ENCODE data around the gene OLFML2B. TPM values are rescaled to one million over a fixed set of nuclear protein-coding genes. Genes with fewer than 3 reads are reported as not detected.
"Not testable (repeated sequence)": the region's sequence is repeated elsewhere in the genome, so short reads cannot be mapped to it uniquely, and the experiment has no call there.

Gene OLFML2B
- total and polyA plus RNA-seq, 2 of the 4 experiments (the other 2 are of a cell fraction): 0.36 to 0.74 TPM

DNA sequence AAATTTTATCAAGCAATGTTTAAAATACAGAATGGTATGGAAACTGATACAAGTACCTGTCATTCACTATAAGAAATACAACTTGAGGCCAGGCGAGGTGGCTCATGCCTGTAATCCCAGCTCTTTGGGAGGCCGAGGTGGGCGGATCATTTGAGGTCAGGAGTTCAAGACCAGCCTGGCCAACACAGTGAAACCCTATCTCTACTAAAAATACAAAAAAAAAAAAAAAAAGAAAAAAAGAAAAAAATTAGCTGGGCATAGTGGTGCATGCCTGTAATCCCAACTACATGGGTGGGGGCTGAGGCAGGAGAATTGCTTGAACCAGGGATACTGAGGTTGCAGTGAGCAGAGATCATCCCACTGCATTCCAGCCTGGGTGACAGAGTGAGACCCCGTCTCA, 43.2 kb upstream of the OLFML2B start:
- H4K8ac ChIP-seq (ENCODE audit: low read depth in 2 of 2, low read length in 2 of 2); H3K4me3 ChIP-seq (ENCODE audit: insufficient read depth, low read depth, low read length); H3K56ac ChIP-seq (ENCODE audit: extremely low read depth, insufficient read depth, low read length); H4K20me1 ChIP-seq (ENCODE audit: insufficient read depth, low read length); H2AK5ac ChIP-seq (ENCODE audit: low read depth, low read length); H3K23ac ChIP-seq (ENCODE audit: low read depth, low read length); intact Hi-C loops (cut with micrococcal nuclease); H3K9ac ChIP-seq (ENCODE audit: low read depth, low read length); H2AK9ac ChIP-seq (replicated peaks; ENCODE audit: low read depth, low read length, poor library complexity); DNase-seq; H3K4me1 ChIP-seq (ENCODE audit: control insufficient read depth, insufficient read depth, low read length); H4K5ac ChIP-seq (ENCODE audit: low read depth, low read length); H3K36me3 ChIP-seq (ENCODE audit: control insufficient read depth, insufficient read depth, low read length); H3K14ac ChIP-seq (replicated peaks; ENCODE audit: low read depth, low read length); H3K9me3 ChIP-seq (ENCODE audit: control insufficient read depth, insufficient read depth, low read length); H3K79me1 ChIP-seq (ENCODE audit: low read depth in 1 of 2, low read length in 2 of 2); BruUV-seq (replicated peaks); H3K18ac ChIP-seq (ENCODE audit: low read depth, low read length); H2BK20ac ChIP-seq (ENCODE audit: low read depth, low read length); H2BK120ac ChIP-seq (ENCODE audit: low read depth, low read length); H3K4me2 ChIP-seq (ENCODE audit: low read depth, low read length); ATAC-seq (ENCODE audit: low read depth); H2BK5ac ChIP-seq (ENCODE audit: low read depth, low read length, poor library complexity, severe bottlenecking); H2BK15ac ChIP-seq (ENCODE audit: low read depth, low read length); H2AFZ ChIP-seq (replicated peaks; ENCODE audit: low read length, poor library complexity); H4K91ac ChIP-seq (ENCODE audit: insufficient read depth, low read depth, low read length); H3K4ac ChIP-seq (ENCODE audit: low read depth, low read length); H3K27ac ChIP-seq (ENCODE audit: insufficient read depth, low read length); dilution Hi-C loops (cut with HindIII; ENCODE audit: low sequenced_read_pairs, unreplicated experiment); in situ Hi-C loops (cut with MboI; ENCODE audit: low sequenced_read_pairs); H3K9me1 ChIP-seq (ENCODE audit: insufficient read depth, low read length): not testable (repeated sequence)
- no CpG with 5 or more reads among the region's 4 CpGs for WGBS, 2 experiments (ENCODE audit: extremely low coverage in 2 of 2, insufficient read length in 1 of 2)
- peaks cover 41% of the 10 kb centered on the region for H3K27me3 ChIP-seq (ENCODE audit: control insufficient read depth, insufficient read depth, low read length)
- CTCF ChIA-PET: interaction anchor here (0.6 to 1.0 kb wide), 2 partner anchors 11 kb away, joined by 4 read pairs; no protein-coding TSS in a partner anchor
- POLR2A ChIA-PET (ENCODE audit: unreplicated experiment): interaction anchor here (0.6 kb wide), 1 partner anchor 111 kb away, joined by 4 read pairs; no protein-coding TSS in a partner anchor

All from IMR-90 (cell line).